DND-41 (cell line): ENCODE results near the gene GCLC.

Experiments
- ATAC-seq: fragments of 200-7000 bp; cut with Tn5 transposase; 3 replicates; pipeline ENCODE4 v1.9.1; 2021; ENCODE audit warnings: low read depth; ENCODE audit not compliant: insufficient read depth
- DNase-seq: peaks from one replicate; pipeline ENCODE4 v3.0.0-alpha.2; 2020
- H2AFZ ChIP-seq: 2 replicates; pipeline ENCODE4 v1.6.0; 2012; ENCODE audit warnings: low read depth, low read length
- H3K27ac ChIP-seq: 2 replicates; pipeline ENCODE4 v1.5.1; 2012; ENCODE audit warnings: low read length, inconsistent platforms
- H3K27me3 ChIP-seq: fragments of 200-600 bp; sonication (generic); 2 replicates; pipeline ENCODE4 v1.6.0; 2012; ENCODE audit warnings: low read length, mild to moderate bottlenecking, inconsistent platforms; ENCODE audit not compliant: insufficient read depth, poor library complexity
- H3K36me3 ChIP-seq: 2 replicates; pipeline ENCODE4 v1.5.1; 2012; ENCODE audit warnings: low read length, inconsistent platforms; ENCODE audit not compliant: insufficient read depth
- H3K4me1 ChIP-seq: 2 replicates; pipeline ENCODE4 v1.5.1; 2012; ENCODE audit warnings: mild to moderate bottlenecking, low read length; ENCODE audit not compliant: insufficient read depth
- H3K4me2 ChIP-seq: 2 replicates; pipeline ENCODE4 v1.6.0; 2012; ENCODE audit warnings: mild to moderate bottlenecking, moderate library complexity, low read length, inconsistent platforms; ENCODE audit not compliant: insufficient read depth
- H3K4me3 ChIP-seq, 2 experiments: fragments of 200-600 bp in 1 of 2; shearing (Covaris generic) in 1 of 2; 2 replicates each; pipeline ENCODE4 v1.5.1; 2012 to 2016; ENCODE audit warnings: inconsistent platforms in 2 of 2, low read length in 2 of 2, mild to moderate bottlenecking in 2 of 2, low read depth in 1 of 2, moderate library complexity in 1 of 2
- H3K79me2 ChIP-seq: 2 replicates; pipeline ENCODE4 v1.6.0; 2012; ENCODE audit warnings: low read length, inconsistent platforms; ENCODE audit not compliant: insufficient read depth
- H3K9ac ChIP-seq: 2 replicates; pipeline ENCODE4 v1.6.0; 2012; ENCODE audit warnings: low read depth, mild to moderate bottlenecking, inconsistent platforms, low read length, moderate library complexity
- H3K9me3 ChIP-seq: 2 replicates; pipeline ENCODE4 v1.5.1; 2012; ENCODE audit warnings: low read length, moderate library complexity, mild to moderate bottlenecking, inconsistent platforms; ENCODE audit not compliant: insufficient read depth, severe bottlenecking
- H4K20me1 ChIP-seq: 2 replicates; pipeline ENCODE4 v1.6.0; 2012; ENCODE audit warnings: low read length; ENCODE audit not compliant: insufficient read depth
- CTCF ChIP-seq: IDR thresholded peaks from 2 replicates; pipeline ENCODE4 v1.5.1; 2012; ENCODE audit warnings: borderline replicate concordance, low read length, moderate library complexity, mild to moderate bottlenecking; ENCODE audit not compliant: poor library complexity, severe bottlenecking; ENCODE audit errors: extremely low read depth
- EZH2 ChIP-seq: IDR thresholded peaks from 3 replicates; pipeline ENCODE4 v1.6.1; 2012; ENCODE audit warnings: borderline replicate concordance, low read depth, mild to moderate bottlenecking, moderate library complexity, low read length, inconsistent platforms; ENCODE audit not compliant: severe bottlenecking

GCLC gene

GRCh38 chr6:53544470-53545308, at the start of gene GCLC:
TSS of gene GCLC (minus strand) at chr6:53545101. CDS start at chr6:53544645, 456 bp downstream.
- Histone ChIP-seq H3K4me1 (peaks cover 66% of the 10 kb centered on the region), H4K20me1 (peaks cover 18% of the 10 kb centered on the region; the same call in 1 of the 2 replicates), H3K36me3 (peaks cover 7% of the 10 kb centered on the region; the same call in 1 of the 2 replicates), H3K9ac (peak within 1 kb of the TSS; percentile 79), H3K9me3 (no peaks in the 10 kb centered on the region), H3K27me3 (no peaks in the 10 kb centered on the region), H3K4me2 (peak within 1 kb of the TSS; percentile 83), H3K79me2 (peaks cover 48% of the 10 kb centered on the region), H3K4me3 (peak within 1 kb of the TSS; percentile 71 to 77), H3K27ac (peak within 1 kb of the TSS; percentile 77), H2AFZ (peak within 1 kb of the TSS; percentile 80)
- ATAC-seq (peak; percentile 75), DNase-seq (peak; percentile 95)
- TF ChIP-seq CTCF (peak; percentile 75), EZH2 (no peak)

- H3K79me2 ChIP-seq = no peaks in the 10 kb centered on the region
- H3K4me3 ChIP-seq = no peak overlapping the region
- no peak overlapping the region for H3K4me2 ChIP-seq
- ATAC-seq (no peak), DNase-seq (no peak)
- H2AFZ ChIP-seq = no peak overlapping the region
- no peaks in the 10 kb centered on the region for H3K36me3 ChIP-seq
- no peak overlapping the region for H3K27ac ChIP-seq
- H3K9ac ChIP-seq = no peak overlapping the region
- H4K20me1 ChIP-seq = no peaks in the 10 kb centered on the region
- no peaks in the 10 kb centered on the region for H3K27me3 ChIP-seq
- TF ChIP-seq EZH2 (no peak), CTCF (no peak)
- H3K9me3 ChIP-seq = no peaks in the 10 kb centered on the region
- H3K4me1 ChIP-seq = no peaks in the 10 kb centered on the region
Measured at GRCh38 chr6:53594596-53594995, 49.7 kb upstream of the GCLC start.

DNA sequence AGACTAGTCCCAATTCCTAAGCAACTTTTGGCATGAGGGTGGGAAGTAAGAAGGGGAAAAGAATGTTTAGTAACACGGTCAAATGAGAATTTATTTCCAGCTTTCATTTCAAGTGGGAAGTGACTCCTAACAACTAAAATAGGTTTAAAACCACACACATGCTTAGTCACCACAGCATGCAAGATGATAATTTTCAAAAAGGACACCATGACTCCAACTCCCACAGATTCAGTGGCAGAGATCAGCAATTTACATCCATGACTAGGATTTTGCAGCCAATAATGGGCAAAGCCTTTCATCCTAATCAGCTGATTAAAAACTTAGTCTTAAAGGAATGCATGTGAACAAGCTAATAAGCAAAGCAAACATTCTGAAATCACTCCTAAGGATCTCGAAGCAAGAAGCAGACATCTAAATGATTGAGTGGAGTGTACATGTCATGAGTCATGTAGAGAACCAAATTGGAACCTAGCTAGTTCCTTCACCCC, 48.1 kb upstream of the GCLC start:
- DNase-seq (no peak), ATAC-seq (no peak)
- no peaks in the 10 kb centered on the region for H4K20me1 ChIP-seq
- H3K4me2 ChIP-seq = no peak overlapping the region
- H3K79me2 ChIP-seq = no peaks in the 10 kb centered on the region
- H3K9ac ChIP-seq = no peak overlapping the region
- H3K4me1 ChIP-seq = no peaks in the 10 kb centered on the region
- H3K27me3 ChIP-seq = no peaks in the 10 kb centered on the region
- no peaks in the 10 kb centered on the region for H3K36me3 ChIP-seq
- H3K9me3 ChIP-seq = no peaks in the 10 kb centered on the region
- H2AFZ ChIP-seq = no peak overlapping the region
- H3K4me3 ChIP-seq = no peak overlapping the region
- TF ChIP-seq EZH2 (no peak), CTCF (no peak)
- H3K27ac ChIP-seq = no peak overlapping the region
